Glomerular visceral epithelial cell (primary cell): Measurements from ENCODE around the gene DNAI2.

Experiments
- DNase-seq: peaks from one replicate; pipeline ENCODE4 v3.0.0-alpha.2; 2016; ENCODE audit errors: extremely low spot score

Gene DNAI2

DNA sequence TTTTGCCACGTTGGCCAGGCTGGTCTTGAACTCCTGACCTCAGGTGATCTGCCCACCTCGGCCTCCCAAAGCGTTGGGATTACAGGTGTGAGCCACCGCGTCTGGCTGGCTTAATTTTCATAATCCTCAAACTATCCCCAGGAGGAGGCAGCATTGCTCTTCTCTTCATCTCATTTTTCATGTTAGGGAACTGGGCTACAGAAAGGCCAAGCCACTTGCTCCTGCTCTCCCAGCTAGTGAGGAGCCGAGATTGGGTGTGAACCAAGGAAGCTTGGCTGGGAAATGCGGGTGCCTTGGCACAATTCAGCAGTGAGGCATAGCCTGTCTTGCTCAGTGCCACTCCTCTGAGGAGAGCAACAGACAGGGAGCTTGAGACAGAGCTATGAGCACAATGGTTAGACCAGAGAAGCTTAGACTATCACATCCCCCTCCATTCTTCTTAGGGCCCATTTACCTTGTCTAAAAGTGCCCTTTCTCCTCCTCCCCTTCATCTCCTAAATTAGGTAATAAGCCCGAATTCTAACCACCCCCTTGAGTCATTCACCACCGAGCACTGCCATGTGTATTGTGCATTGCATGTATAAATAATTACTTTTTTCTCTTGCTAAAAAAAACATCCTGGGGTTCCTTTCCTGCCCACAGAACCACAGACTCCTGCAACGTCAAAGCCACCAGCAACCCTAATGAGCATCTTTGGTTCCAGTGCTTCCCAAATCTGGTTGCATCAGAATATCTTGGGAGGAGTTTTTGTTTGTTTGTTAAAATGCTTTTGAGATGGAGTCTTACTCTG, 32.0 kb downstream of the DNAI2 start:
- no peak for DNase-seq

DNA sequence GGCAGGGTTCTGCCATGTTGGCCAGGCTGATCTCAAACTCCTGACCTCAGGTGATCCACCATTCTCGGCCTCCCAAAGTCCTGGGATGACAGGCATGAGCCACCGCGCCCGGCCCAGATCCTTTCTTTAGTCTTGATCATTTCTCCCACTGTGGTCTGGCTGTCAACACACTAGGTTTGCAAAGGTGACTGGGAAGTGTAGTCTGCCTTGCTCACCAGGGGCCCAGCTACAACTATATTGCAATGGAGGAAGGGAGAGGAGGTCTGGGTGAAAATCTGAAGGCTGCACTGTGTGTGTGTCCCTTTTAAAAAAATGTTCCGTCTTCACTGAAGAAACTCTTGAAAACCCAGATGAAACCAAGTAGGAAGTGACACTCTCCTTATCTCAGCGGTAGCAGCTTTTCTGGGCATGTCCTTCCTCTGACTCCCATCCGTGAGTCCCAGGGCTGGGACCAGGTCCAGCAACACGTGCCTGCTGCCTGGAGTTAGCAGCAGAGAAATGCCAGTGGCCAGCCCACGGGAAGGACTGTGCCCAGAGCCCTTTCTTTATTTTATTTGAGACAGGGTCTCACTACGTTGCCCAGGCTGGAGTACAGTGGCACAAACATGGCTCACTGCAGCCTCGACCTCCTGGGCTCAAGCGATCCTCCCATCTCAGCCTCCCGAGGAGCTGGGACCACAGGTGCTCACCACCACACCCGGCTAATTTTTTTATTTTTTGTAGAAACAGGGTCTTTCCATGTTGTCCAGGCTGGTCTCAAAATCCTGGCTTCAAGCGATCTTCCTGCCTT, 34.1 kb downstream of the DNAI2 start:
- DNase-seq: no peak

GRCh38 chr17:74309902-74310301, 35.9 kb downstream of the DNAI2 start:
- DNase-seq: no peak

DNA sequence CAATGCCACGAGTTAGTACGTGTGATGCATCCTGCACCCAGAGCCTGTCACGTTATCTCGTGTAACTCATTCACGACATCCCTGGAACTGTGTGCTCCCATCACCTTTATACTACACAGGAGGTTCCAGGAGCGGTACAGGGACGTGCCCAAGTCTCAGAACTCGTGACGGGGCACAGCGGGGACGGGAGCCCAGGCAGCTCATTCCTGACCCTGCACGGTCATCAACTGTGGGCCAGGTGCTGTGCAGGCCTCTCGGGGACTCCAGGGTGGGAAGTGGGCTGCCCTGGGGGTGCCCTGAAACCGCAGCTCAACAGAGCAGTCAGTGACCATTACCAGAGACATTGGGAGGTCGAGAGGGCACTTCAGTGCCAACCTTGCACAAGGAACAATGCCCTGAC, 40.8 kb downstream of the DNAI2 start:
- DNase-seq: no peak

DNA sequence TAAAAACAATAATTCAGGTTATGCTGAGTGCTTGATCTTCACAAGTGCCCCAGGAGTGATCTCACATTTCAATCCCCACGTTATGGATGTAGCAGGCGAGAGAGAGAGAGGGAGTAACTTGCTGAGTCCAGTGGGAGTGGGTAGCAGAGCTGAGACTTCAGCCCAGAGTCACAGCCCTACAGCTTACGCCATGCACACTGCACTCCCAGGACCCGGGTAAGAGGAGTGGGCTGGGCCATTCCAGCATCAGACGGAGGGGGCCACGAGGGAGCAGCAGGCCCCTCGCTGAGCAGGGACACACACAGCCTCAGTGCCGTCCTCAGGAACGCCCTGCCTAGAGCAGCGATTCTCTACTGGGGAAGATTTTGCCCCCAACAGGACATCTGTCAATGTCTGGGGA, 42.2 kb downstream of the DNAI2 start:
- no peak for DNase-seq

- no peak for DNase-seq
These were observed 43.0 kb downstream of the DNAI2 start for GRCh38 chr17:74317071-74317470.

DNA sequence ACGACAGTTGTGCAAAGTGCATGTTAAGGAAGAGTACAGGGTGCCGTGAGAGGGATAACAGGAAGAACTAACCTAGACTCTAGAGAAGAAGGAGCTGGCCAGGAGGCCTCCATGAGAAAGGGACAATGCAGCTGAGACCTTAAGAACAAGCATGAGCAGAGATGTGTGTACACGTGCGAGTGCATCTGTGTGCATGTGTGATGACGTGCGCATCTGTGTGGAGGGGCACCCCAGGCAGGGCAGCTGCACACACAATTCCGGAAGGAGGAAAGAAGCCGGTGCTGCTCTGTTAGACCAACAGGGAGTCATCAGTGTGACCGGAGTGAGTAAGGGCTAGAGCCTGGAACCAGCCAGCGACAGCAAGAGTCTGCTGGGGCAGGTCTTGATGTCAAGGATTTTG, 44.4 kb downstream of the DNAI2 start:
- DNase-seq: no peak

DNA sequence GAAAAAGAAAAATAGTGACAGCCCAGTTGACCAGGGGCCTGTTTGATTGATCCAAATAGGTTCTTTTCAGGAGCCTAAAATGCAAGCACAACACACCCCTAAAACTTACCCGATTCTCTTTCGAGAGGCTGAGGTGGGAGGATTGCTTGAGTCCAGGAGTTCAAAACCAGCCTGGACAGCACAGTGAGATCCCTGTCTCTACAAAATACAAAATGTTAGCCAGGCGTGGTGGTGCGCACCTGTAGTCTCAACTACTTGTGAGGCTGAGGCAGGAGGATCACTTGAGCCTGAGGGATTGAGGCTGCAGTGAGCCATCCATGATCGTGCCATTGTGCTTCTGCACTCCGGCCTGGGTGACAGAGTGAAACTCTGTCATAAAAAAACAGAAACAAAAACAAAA, 50.5 kb downstream of the DNAI2 start:
- no peak for DNase-seq

GRCh38 chr17:74325376-74325742, 51.3 kb downstream of the DNAI2 start:
- DNase-seq: no peak

DNA sequence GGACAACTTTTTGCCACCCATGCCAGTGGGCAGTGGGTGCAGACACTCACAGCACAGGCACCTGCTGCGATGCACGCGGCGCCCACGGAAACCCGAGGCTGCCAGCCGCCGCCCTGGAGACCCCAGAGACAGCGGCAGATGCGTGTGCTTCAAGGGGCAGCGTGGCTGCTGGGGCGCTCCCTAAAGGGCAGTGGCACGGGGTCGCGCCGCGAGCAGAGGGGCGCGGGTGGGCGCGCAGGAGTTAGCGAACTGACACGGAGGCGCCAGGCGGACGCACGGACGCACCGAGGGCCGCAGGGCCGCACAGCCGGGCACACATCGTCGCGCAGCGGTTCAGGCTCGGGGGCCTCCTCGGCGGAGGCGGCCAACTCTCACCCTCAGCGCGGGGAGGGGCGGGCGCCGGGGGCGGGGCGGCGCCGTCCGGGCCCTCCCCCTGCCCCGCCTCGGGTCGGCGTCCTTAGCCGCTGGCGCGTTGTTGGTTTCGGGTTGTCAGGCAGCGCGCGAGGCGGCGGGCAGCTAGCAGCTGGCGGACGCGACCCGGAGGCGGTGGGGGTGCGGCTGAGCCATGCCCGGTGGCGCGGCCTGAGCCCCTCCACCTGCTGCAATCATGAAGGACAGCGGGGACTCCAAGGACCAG, 51.8 kb downstream of the DNAI2 start, which contains the start of gene KIF19:
Gene KIF19, plus strand, starts transcription at position 484 of the 637 bp plus-strand sequence. Its CDS starts 124 bp downstream, at position 608.
- DNase-seq: no peak

GRCh38 chr17:74326506-74326905, 52.5 kb downstream of the DNAI2 start:
- no peak for DNase-seq

GRCh38 chr17:74328487-74328886, 54.5 kb downstream of the DNAI2 start:
- no peak for DNase-seq

GRCh38 chr17:74329378-74329777, 55.3 kb downstream of the DNAI2 start:
- no peak for DNase-seq

DNA sequence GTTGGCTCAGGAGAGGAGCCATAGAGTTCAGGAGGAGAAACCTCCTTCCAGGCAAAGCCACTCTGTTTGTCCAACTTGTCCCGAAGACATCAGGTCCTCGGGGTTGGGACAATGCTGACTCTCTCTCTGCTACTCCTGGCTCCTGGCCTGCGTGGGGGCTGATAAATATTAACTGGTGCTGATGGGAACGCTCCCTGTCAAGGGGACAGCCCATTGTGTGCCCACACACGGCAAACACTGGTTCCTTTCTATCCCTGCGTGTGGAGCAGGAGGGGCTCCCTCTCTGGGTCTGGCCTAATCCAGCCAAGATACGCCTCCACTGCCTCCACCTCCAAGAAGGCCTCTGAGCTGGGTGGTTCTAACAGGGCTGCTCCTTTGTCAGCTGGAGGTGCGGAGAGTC, 56.4 kb downstream of the DNAI2 start:
- no peak for DNase-seq

DNA sequence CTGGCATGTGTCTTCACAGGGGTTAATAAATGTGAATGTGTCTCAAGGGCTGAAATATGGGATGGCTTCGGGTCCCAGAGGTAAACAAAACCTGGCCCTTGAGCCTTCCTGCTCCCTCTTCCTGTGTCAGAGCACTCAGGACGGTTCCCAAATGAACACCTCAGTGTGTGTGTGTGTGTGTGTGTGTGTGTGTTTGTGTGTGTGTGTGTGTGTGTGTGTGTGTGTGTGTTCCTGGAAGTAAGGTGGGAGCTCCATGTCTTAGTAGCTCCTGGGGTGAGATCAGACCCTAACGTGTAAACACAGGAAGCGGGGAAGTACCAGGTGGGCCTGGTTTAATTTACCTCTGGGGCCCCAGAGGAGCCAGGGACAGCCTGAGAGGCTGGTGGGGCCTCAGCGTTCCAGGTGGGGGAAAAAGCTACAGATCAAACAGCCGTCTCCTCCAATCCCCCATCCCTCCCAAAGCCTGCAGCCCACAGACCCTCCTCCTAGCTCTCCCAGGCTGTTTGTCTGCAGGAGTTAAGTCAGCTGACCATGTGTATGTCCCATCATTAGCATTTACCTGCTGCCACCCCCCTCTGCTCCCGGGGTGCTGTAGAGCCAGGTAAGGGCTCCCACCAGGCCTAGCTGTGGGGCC, 58.1 kb downstream of the DNAI2 start:
- no peak for DNase-seq

- DNase-seq: no peak
These were observed 58.8 kb downstream of the DNAI2 start for GRCh38 chr17:74332763-74333283.

- DNase-seq: no peak
These were observed 60.5 kb downstream of the DNAI2 start for GRCh38 chr17:74334393-74335039.

DNA sequence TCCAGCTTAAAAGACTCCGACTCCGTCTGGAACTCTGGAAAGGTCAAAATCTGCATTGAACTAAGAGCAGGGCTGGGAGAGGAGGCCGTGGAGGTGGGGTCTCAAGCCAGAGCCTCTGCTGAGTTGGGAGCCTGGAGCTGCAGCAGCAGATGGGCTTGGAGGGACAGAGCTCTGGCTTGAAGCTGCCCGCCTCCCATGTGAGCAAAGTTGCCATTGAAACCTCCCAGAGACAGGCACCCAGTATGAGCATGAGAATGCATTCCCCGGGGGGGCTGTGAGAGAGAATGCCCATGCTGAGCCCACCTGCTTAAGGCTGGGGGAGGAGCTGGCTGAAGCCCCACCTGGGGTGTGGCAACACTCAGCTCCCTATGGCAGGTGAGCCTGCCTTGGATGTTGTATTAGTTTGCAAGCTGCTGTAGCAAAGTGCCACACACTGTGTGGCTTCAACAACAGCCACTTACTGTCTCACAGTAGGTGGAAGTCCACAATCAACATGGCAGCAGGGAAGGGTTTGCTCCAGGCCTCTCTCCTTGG, 61.6 kb downstream of the DNAI2 start:
- DNase-seq: no peak

GRCh38 chr17:74336307-74336706, 62.3 kb downstream of the DNAI2 start:
- DNase-seq: no peak

GRCh38 chr17:74337834-74338500, 63.9 kb downstream of the DNAI2 start:
- no peak for DNase-seq
